Endometrial microvascular endothelial cells (primary cell): ENCODE data around the gene SAMD10. TPM values are rescaled to one million over a fixed set of nuclear protein-coding genes. Genes with fewer than 3 reads are reported as not detected.
"Not testable (repeated sequence)": the region's sequence is repeated elsewhere in the genome, so short reads cannot be mapped to it uniquely, and the experiment has no call there.

ENCODE experiments used
- in situ Hi-C: cut with HindIII; loops from 2 replicates; pipeline ENCODE4 v1.10.0; 2017; ENCODE audit warnings: low sequenced_read_pairs, low pct_unique_long_range_greater_than_20kb; ENCODE audit errors: inconsistent ontology term
- total RNA-seq: library from RNA; depleted of rRNA; stranded (reverse); fragments of >200 nt; gene quantifications from one replicate; pipeline ENCODE4 v1.2.3, GENCODE V29; 2015; ENCODE audit errors: inconsistent ontology term

The SAMD10 gene
- total RNA-seq, 1 donor from 2014 or later, result 0.09 TPM

GRCh38 chr20:63971960-63972311, 7.5 kb downstream of the SAMD10 start:
- in situ Hi-C loops, result not testable (repeated sequence)

- in situ Hi-C loops, result no loop called here
These were observed 8.6 kb downstream of the SAMD10 start for GRCh38 chr20:63970714-63971431.

- in situ Hi-C loops, result no loop called here
These were observed 9.4 kb downstream of the SAMD10 start, which contains the start of gene ZNF512B for GRCh38 chr20:63969838-63970713. ZNF512B (minus strand) TSS chr20:63969930; CDS start chr20:63967950, 1,980 bp downstream.

GRCh38 chr20:63968928-63969760, 10.3 kb downstream of the SAMD10 start:
- in situ Hi-C loops, result no loop called here

- in situ Hi-C loops, result no loop called here
These were observed 11.1 kb downstream of the SAMD10 start for GRCh38 chr20:63968136-63968927.

- in situ Hi-C loops, result no loop called here
These were observed 11.9 kb downstream of the SAMD10 start for GRCh38 chr20:63967330-63968135.

GRCh38 chr20:63966944-63967322, 12.5 kb downstream of the SAMD10 start:
- in situ Hi-C loops, result no loop called here

- in situ Hi-C loops, result no loop called here
These were observed 13.1 kb downstream of the SAMD10 start for GRCh38 chr20:63966172-63966943.

GRCh38 chr20:63964412-63964811, 15.0 kb downstream of the SAMD10 start:
- in situ Hi-C loops, result no loop called here

GRCh38 chr20:63963784-63964301, 15.6 kb downstream of the SAMD10 start:
- in situ Hi-C loops, result no loop called here

GRCh38 chr20:63963348-63963741, 16.1 kb downstream of the SAMD10 start:
- in situ Hi-C loops, result no loop called here

- in situ Hi-C loops, result no loop called here
These were observed 16.8 kb downstream of the SAMD10 start for GRCh38 chr20:63962426-63963347.

- in situ Hi-C loops, result no loop called here
These were observed 17.6 kb downstream of the SAMD10 start for GRCh38 chr20:63961664-63962425.

GRCh38 chr20:63960654-63961621, 18.5 kb downstream of the SAMD10 start:
- in situ Hi-C loops, result not testable (repeated sequence)
